K562 (cell line): Measurements from ENCODE around the gene CREB3L1. TPM values are rescaled to one million over a fixed set of nuclear protein-coding genes. Genes with fewer than 3 reads are reported as not detected.

Experiments used
- ATAC-seq: fragments of 200-7000 bp; cut with Tn5 transposase; 3 replicates; pipeline ENCODE4 v1.9.1; 2020; ENCODE audit warnings: moderate library complexity
- BruUV-seq: library from RNA; stranded (reverse); fragments of 400-500 nt; replicated peaks from 2 replicates; lab custom pipeline; 2021; lab: Mats Ljungman, UMichigan
- CTCF ChIA-PET: fragments of 300-600 bp; formaldehyde crosslinking; extraction: SDS; loops from one replicate; lab custom pipeline; 2021; ENCODE audit warnings: low intra/inter-chr PET ratio; lab: Yijun Ruan, JAX
- POLR2A ChIA-PET: fragments of 300-600, 350-650 bp; sonication (Branson Sonifier 250); formaldehyde crosslinking; extraction: SDS; loops from one replicate; lab custom pipeline; 2021; ENCODE audit warnings: antibody characterized with exemption, inconsistent platforms; lab: Yijun Ruan, JAX
- DNase-seq, 4 experiments: peaks; one replicate each; pipeline versions ENCODE4 v3.0.0 to v3.0.0-alpha.2; 2011 to 2018; ENCODE audit warnings: low spot score in 3 of 4, mixed read lengths in 3 of 4; ENCODE audit errors: extremely low read depth in 1 of 4
- FAIRE-seq: peaks from 2 replicates; lab custom pipeline; 2011; peaks lifted over from hg19 to GRCh38; lab: Jason Lieb, UNC
- H2AFZ ChIP-seq: 2 replicates; pipeline ENCODE4 v1.6.0; 2011; ENCODE audit warnings: low read depth, low read length, control low read depth, inconsistent platforms
- H3K27ac ChIP-seq: fragments of 200-600 bp; 3 replicates; pipeline ENCODE4 v1.8.0; 2011; ENCODE audit warnings: low read depth, mild to moderate bottlenecking, control low read depth, inconsistent platforms, low read length, moderate library complexity, mixed read lengths; ENCODE audit errors: extremely low read depth
- H3K27me3 ChIP-seq, 2 experiments: fragments of 300-600 bp in 1 of 2; 2 replicates in 1 of 2; 3 replicates in 1 of 2; pipeline versions ENCODE4 v1.6.0 to v1.8.0; 2011; ENCODE audit warnings: inconsistent platforms in 2 of 2, low read length in 2 of 2, mild to moderate bottlenecking in 1 of 2, mixed read lengths in 1 of 2, moderate library complexity in 1 of 2; ENCODE audit not compliant: control insufficient read depth in 2 of 2, insufficient read depth in 2 of 2
- H3K36me3 ChIP-seq: fragments of 300-600 bp; 3 replicates; pipeline ENCODE4 v1.8.0; 2011; ENCODE audit warnings: mild to moderate bottlenecking, low read length, inconsistent platforms; ENCODE audit not compliant: control insufficient read depth, insufficient read depth
- H3K4me1 ChIP-seq, 2 experiments: fragments of 200-600 bp in 1 of 2; replicated peaks in 1 of 2; 2 replicates in 1 of 2; 3 replicates in 1 of 2; pipeline versions ENCODE4 v1.5.1 to v1.8.0; 2011; ENCODE audit warnings: inconsistent platforms in 2 of 2, low read length in 2 of 2, mild to moderate bottlenecking in 1 of 2, mixed read lengths in 1 of 2, moderate library complexity in 1 of 2; ENCODE audit not compliant: control insufficient read depth in 2 of 2, insufficient read depth in 2 of 2
- H3K4me2 ChIP-seq: 2 replicates; pipeline ENCODE4 v1.6.1; 2011; ENCODE audit warnings: low read length, control low read depth, inconsistent platforms, mixed read lengths; ENCODE audit not compliant: insufficient read depth
- H3K4me3 ChIP-seq: fragments of 200-600 bp; sonication (generic), shearing (Covaris generic); 2 replicates; pipeline ENCODE4 v1.5.1; 2016; ENCODE audit warnings: control low read depth, inconsistent platforms
- H3K79me2 ChIP-seq: fragments of 200-600 bp; 3 replicates; pipeline ENCODE4 v1.8.0; 2011; ENCODE audit warnings: low read length, inconsistent platforms; ENCODE audit not compliant: control insufficient read depth, insufficient read depth
- H3K9ac ChIP-seq, 2 experiments: 2 replicates each; pipeline versions ENCODE4 v1.6.0 to v1.6.1; 2011; ENCODE audit warnings: low read depth in 2 of 2, low read length in 2 of 2, control low read depth in 1 of 2, inconsistent platforms in 1 of 2, mild to moderate bottlenecking in 1 of 2, mixed read lengths in 1 of 2; ENCODE audit not compliant: insufficient read depth in 1 of 2
- H3K9me1 ChIP-seq: one replicate; pipeline ENCODE4 v1.6.0; 2011; ENCODE audit warnings: inconsistent platforms, mild to moderate bottlenecking, low read length, moderate library complexity; ENCODE audit not compliant: control insufficient read depth, insufficient read depth
- H3K9me3 ChIP-seq: replicated peaks from 2 replicates; pipeline ENCODE4 v1.5.1; 2011; ENCODE audit warnings: low read depth, low read length, inconsistent platforms; ENCODE audit not compliant: control insufficient read depth, insufficient read depth
- H4K20me1 ChIP-seq: replicated peaks from 2 replicates; pipeline ENCODE4 v1.6.1; 2011; ENCODE audit warnings: low read length, inconsistent platforms, mixed read lengths; ENCODE audit not compliant: control insufficient read depth, insufficient read depth
- ARNT ChIP-seq, 2 experiments: fragments of 450-650 bp; IDR thresholded peaks; 2 replicates each; pipeline ENCODE4 v1.6.1; 2016; ENCODE audit warnings: mild to moderate bottlenecking in 1 of 2
- CEBPG ChIP-seq, 3 experiments: fragments of 200-800 bp in 1 of 3; sonication (Bioruptor generic) in 1 of 3; sonication (generic) in 1 of 3; formaldehyde crosslinking in 1 of 3; IDR thresholded peaks in 2 of 3; conservative IDR thresholded peaks in 1 of 3; 2 replicates each; pipeline versions ENCODE4 v1.6.1 to v1.8.0; 2016 to 2022; ENCODE audit warnings: missing compliant biosample characterization in 2 of 3, missing genetic modification characterization in 2 of 3, mild to moderate bottlenecking in 1 of 3, missing genetic modification reagents in 1 of 3
- EGR1 ChIP-seq: fragments of 450-650 bp; conservative IDR thresholded peaks from 2 replicates; pipeline ENCODE4 v1.6.1; 2017; ENCODE audit warnings: mild to moderate bottlenecking
- NR2C1 ChIP-seq, 2 experiments: fragments of 450-650 bp; IDR thresholded peaks; 2 replicates each; pipeline ENCODE4 v1.6.1; 2017; ENCODE audit warnings: mild to moderate bottlenecking in 2 of 2, antibody characterized with exemption in 1 of 2, inconsistent platforms in 1 of 2, missing compliant biosample characterization in 1 of 2, missing genetic modification characterization in 1 of 2
- SLC30A9 ChIP-seq: fragments of 250-450 bp; sonication (Bioruptor Pico); IDR thresholded peaks from 2 replicates; pipeline ENCODE4 v1.8.0; 2022; ENCODE audit warnings: mild to moderate bottlenecking, moderate library complexity
- SMARCA4 ChIP-seq: fragments of 450-650 bp; IDR thresholded peaks from 2 replicates; pipeline ENCODE4 v1.6.1; 2016
- SOX6 ChIP-seq: fragments of 450-650 bp; IDR thresholded peaks from 2 replicates; pipeline ENCODE4 v1.6.1; 2014; ENCODE audit warnings: mild to moderate bottlenecking
- TCF15 ChIP-seq: fragments of 250-450 bp; sonication (Bioruptor Pico); IDR thresholded peaks from 2 replicates; pipeline ENCODE4 v1.8.0; 2022; ENCODE audit warnings: moderate library complexity, mild to moderate bottlenecking, inconsistent platforms
- ZEB2 ChIP-seq: fragments of 450-650 bp; IDR thresholded peaks from 2 replicates; pipeline ENCODE4 v1.6.1; 2016
- ZNF121 ChIP-seq: sonication (generic); formaldehyde crosslinking; conservative IDR thresholded peaks from 2 replicates; pipeline ENCODE4 v1.8.0; 2022; ENCODE audit warnings: missing genetic modification reagents
- WGBS: fragments of 100-300 bp; shearing (Covaris generic); methylation state at CpG from one replicate; pipeline ENCODE4 v1.1.6; 2016; ENCODE audit warnings: low coverage, mixed read lengths; ENCODE audit not compliant: insufficient coverage; ENCODE audit errors: missing lambda C conversion rate; 5-methylcytosine and 5-hydroxymethylcytosine counted together
- in situ Hi-C: fragments of 300-500 bp; cut with MboI; formaldehyde crosslinking; loops from 4 replicates; pipeline ENCODE4 v1.15.0; 2018; ENCODE audit warnings: inconsistent platforms, mixed read lengths
- intact Hi-C: fragments of 100-400 bp; cut with micrococcal nuclease; formaldehyde crosslinking; loops from 2 replicates; pipeline ENCODE4 v1.14.2; 2022
- polyA plus RNA-seq, 8 experiments: library from polyadenylated mRNA; depleted of rRNA in 4 of 8; stranded (reverse) in 5 of 8; unstranded in 3 of 8; fragments of >200 nt; fragmentation: Nextera tagmentation in 2 of 8; fragmentation: Illumina TruSeq in 1 of 8; extraction: Ambion mirVana in 2 of 8; extraction: Trizol in 1 of 8; gene quantifications; 2 replicates each; pipeline versions ENCODE4 v1.2.1 to v1.2.3, GENCODE V29; 2011 to 2014; ENCODE audit warnings: inconsistent platforms in 1 of 8, missing spikeins in 1 of 8
- total RNA-seq, 7 experiments: library from RNA; depleted of rRNA in 6 of 7; stranded (reverse); fragments of >200 nt in 6 of 7; fragmentation: Illumina TruSeq in 2 of 7; extraction: Trizol in 2 of 7; gene quantifications; 2 replicates each; pipeline versions ENCODE4 v1.2.1 to v1.2.3, GENCODE V29; 2011 to 2021; ENCODE audit warnings: low replicate concordance in 1 of 7

CREB3L1 gene
- total and polyA plus RNA-seq, 9 of the 15 experiments (the other 6 are each of a cell fraction or from before 2014, with no cell fraction given), result 1.2 to 27.6 (median 3.7) TPM

- ChIA-PET POLR2A (interaction anchor here (1.1 to 2.5 kb wide), 3 partner anchors 49 to 112 kb away, joined by 3 to 10 read pairs (median 4); no protein-coding TSS in a partner anchor), CTCF (interaction anchor here (0.6 to 2.4 kb wide), 2 partner anchors 69 to 442 kb away, joined by 4 to 19 read pairs; no protein-coding TSS in a partner anchor)
- peaks cover 4% of the 10 kb centered on the region; the same call in 1 of the 3 replicates for H3K36me3 ChIP-seq
- H3K9me1 ChIP-seq, result no peaks in the 10 kb centered on the region
- no peak overlapping the region for H3K9ac ChIP-seq
- no peak overlapping the region for H2AFZ ChIP-seq
- in situ Hi-C loops, result loop anchor here (10.0 kb wide), 1 partner anchor 74 kb away; no protein-coding TSS in a partner anchor
- DNase-seq (no peak), FAIRE-seq (no peak), ATAC-seq (no peak)
- no peaks in the 10 kb centered on the region; the same call in 1 of the 2 replicates for H3K9me3 ChIP-seq
- TF ChIP-seq ZNF121 (CRISPR knock-in tag), result no peak
- H3K79me2 ChIP-seq, result peaks cover 25% of the 10 kb centered on the region; the same call in 2 of the 3 replicates
- H3K4me1 ChIP-seq, result peaks cover 48 to 57% of the 10 kb centered on the region in 2 experiments
- no TSS peak for BruUV-seq
- 58% methylated on average over 2 of the region's 2 CpGs for WGBS
- no peak overlapping the region for H3K4me2 ChIP-seq
- H3K27ac ChIP-seq, result peak overlapping the region; percentile 5; the same call in 2 of the 3 replicates
- H3K27me3 ChIP-seq, result no peaks in the 10 kb centered on the region
- H4K20me1 ChIP-seq, result no peaks in the 10 kb centered on the region
- H3K4me3 ChIP-seq, result no peak overlapping the region
- intact Hi-C loops, result no loop called here
Measured at GRCh38 chr11:46240371-46240770, 37.1 kb upstream of the CREB3L1 start.

- Histone ChIP-seq H3K9me1 (no peaks in the 10 kb centered on the region), H3K4me2 (no peak overlapping the region), H3K9ac (peak overlapping the region in 1 of 2 experiments; percentile 33; a peak in 2 of 4 replicates), H3K4me3 (no peak overlapping the region), H3K79me2 (peaks cover 25% of the 10 kb centered on the region; the same call in 2 of the 3 replicates), H3K27ac (peak overlapping the region; percentile 47; the same call in 1 of the 3 replicates), H3K9me3 (no peaks in the 10 kb centered on the region; the same call in 1 of the 2 replicates), H2AFZ (peak overlapping the region; percentile 20; the same call in 1 of the 2 replicates), H3K4me1 (peaks cover 48 to 56% of the 10 kb centered on the region in 2 experiments), H3K36me3 (peaks cover 4% of the 10 kb centered on the region; the same call in 1 of the 3 replicates), H3K27me3 (no peaks in the 10 kb centered on the region), H4K20me1 (no peaks in the 10 kb centered on the region)
- in situ Hi-C loops, result loop anchor here (10.0 kb wide), 1 partner anchor 74 kb away; no protein-coding TSS in a partner anchor
- no peak for DNase-seq
- no peak for ATAC-seq
- ChIA-PET POLR2A (interaction anchor here (1.0 to 2.5 kb wide), 3 partner anchors 9 to 57 kb away, joined by 3 to 10 read pairs (median 3); no protein-coding TSS in a partner anchor), CTCF (no interaction called here)
- no peak for FAIRE-seq
- intact Hi-C loops, result no loop called here
- WGBS, result 65% methylated on average over 7 of the region's 7 CpGs
- BruUV-seq, result no TSS peak
- TF ChIP-seq NR2C1 (IDR thresholded peaks at IDR 0.05) (no peak), NR2C1 (tag; IDR thresholded peaks at IDR 0.05) (0 out of 2 replicates have a peak, but pooled peaks have one; percentile 12), ARNT (IDR thresholded peaks at IDR 0.05) (peak in 1 of 2 experiments; percentile 98; a peak in 2 of 4 replicates), SOX6 (no peak), EGR1 (peak; percentile 48), SMARCA4 (0 out of 2 replicates have a peak, but pooled peaks have one; percentile 9), ZEB2 (peak; percentile 26; the same call in 1 of the 2 replicates), SLC30A9 (no peak), TCF15 (CRISPR knock-in tag) (no peak), CEBPG (CRISPR knock-in tag; IDR thresholded peaks at IDR 0.05) (0 out of 2 replicates have a peak, but pooled peaks have one; percentile 13), CEBPG (tag; conservative IDR thresholded peaks at IDR 0.05 in 1 of 2, IDR thresholded peaks at IDR 0.05 in 1 of 2) (peak; percentile 55 to 67; a peak in 2 of 4 replicates)
Measured at GRCh38 chr11:46240861-46241260, 36.6 kb upstream of the CREB3L1 start.
